Measurements from ENCODE around the gene TTC3. TPM values are rescaled to one million over a fixed set of nuclear protein-coding genes. Genes with fewer than 3 reads are reported as not detected.

The TTC3 gene
- total RNA-seq, 2 experiments from 2014 or later, result 141 to 142 TPM

DNA sequence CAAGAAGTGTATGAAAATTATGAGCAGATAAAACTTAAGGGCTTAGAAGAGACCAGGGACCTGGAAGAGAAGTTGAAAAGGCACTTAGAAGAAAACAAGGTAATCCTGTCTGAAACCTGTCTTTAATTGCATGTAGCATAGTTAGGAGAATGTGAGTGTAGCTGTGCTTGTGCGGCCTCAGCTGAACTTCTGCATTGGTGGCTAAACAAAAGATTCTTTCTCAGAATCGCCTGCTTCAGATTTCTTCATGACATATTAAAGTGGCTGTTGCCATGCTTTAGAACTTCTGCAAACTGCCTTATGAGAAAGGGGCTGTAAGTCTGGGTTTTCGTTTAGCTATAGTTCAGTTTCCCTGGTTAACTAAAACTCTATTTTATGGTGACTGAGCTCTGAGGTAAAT lies 99.6 kb downstream of the TTC3 start:
- Histone ChIP-seq H3K4me3 (ENCODE audit: low read length) (no peak overlapping the region), H3K27ac (ENCODE audit: low read depth in 1 of 2, low read length in 2 of 2) (no peak overlapping the region), H3K9me3 (ENCODE audit: control insufficient read depth in 1 of 2, insufficient read depth in 1 of 2, low read length in 2 of 2) (no peaks in the 10 kb centered on the region), H3K36me3 (ENCODE audit: insufficient read depth, low read length) (peaks cover 60% of the 10 kb centered on the region), H3K27me3 (ENCODE audit: control insufficient read depth in 1 of 2, insufficient read depth in 2 of 2, low read length in 2 of 2) (no peaks in the 10 kb centered on the region), H3K4me1 (ENCODE audit: insufficient read depth, low read length) (no peaks in the 10 kb centered on the region)
- intact Hi-C loops (cut with DNase I, micrococcal nuclease), result no loop called here
- TF ChIP-seq CTCF (IDR thresholded peaks at IDR 0.05), result no peak
- no peaks in the 10 kb centered on the region for H3K27me3 Mint-ChIP-seq
- ATAC-seq (ENCODE audit: poor library complexity), result no peak
- peaks cover 84% of the 10 kb centered on the region for H3K36me3 Mint-ChIP-seq (ENCODE audit: low read depth)
- no peaks in the 10 kb centered on the region for H3K4me1 Mint-ChIP-seq (ENCODE audit: low read depth)
- DNase-seq, result no peak
- ChIA-PET CTCF (no interaction called here), POLR2A (no interaction called here)
- no peaks in the 10 kb centered on the region for H3K9me3 Mint-ChIP-seq
- no peak overlapping the region for H3K27ac Mint-ChIP-seq
- H3K4me3 Mint-ChIP-seq, result no peak overlapping the region

DNA sequence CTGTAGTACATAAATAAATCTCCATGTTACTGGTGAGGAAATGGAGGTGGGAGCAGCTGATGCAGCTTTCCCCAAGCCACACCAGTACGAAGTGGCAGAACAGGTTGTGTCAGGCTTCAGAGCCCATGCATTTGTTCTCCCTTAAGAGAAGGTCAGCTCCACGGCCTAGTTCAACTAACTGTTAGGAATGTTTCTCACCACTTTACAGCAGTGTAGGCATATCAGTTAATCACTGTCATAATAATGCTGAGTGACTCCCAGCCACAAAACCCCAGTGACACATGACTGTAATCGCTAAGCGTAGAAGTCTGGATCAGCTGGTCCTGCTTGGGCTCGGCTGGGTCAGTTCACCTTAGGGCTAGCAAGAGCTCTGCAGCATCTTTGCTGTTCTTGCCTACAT lies 103.7 kb downstream of the TTC3 start:
- no peaks in the 10 kb centered on the region for H3K4me1 Mint-ChIP-seq (ENCODE audit: low read depth)
- DNase-seq (no peak), ATAC-seq (ENCODE audit: poor library complexity) (no peak)
- H3K9me3 Mint-ChIP-seq, result no peaks in the 10 kb centered on the region
- H3K27ac ChIP-seq (ENCODE audit: low read depth in 1 of 2, low read length in 2 of 2), result no peak overlapping the region
- no peaks in the 10 kb centered on the region for H3K27me3 Mint-ChIP-seq
- no peaks in the 10 kb centered on the region for H3K27me3 ChIP-seq (ENCODE audit: control insufficient read depth in 1 of 2, insufficient read depth in 2 of 2, low read length in 2 of 2)
- H3K4me3 Mint-ChIP-seq, result no peak overlapping the region
- H3K36me3 Mint-ChIP-seq (ENCODE audit: low read depth), result peaks cover 85% of the 10 kb centered on the region
- no peak overlapping the region for H3K4me3 ChIP-seq (ENCODE audit: low read length)
- no peak overlapping the region for H3K27ac Mint-ChIP-seq
- no peaks in the 10 kb centered on the region for H3K9me3 ChIP-seq (ENCODE audit: control insufficient read depth in 1 of 2, insufficient read depth in 1 of 2, low read length in 2 of 2)
- ChIA-PET POLR2A (interaction anchor here (0.6 kb wide), 1 partner anchor 238 kb away, joined by 3 read pairs; no protein-coding TSS in a partner anchor), CTCF (no interaction called here)
- no peaks in the 10 kb centered on the region for H3K4me1 ChIP-seq (ENCODE audit: insufficient read depth, low read length)
- intact Hi-C loops (cut with DNase I, micrococcal nuclease), result no loop called here
- peaks cover 79% of the 10 kb centered on the region for H3K36me3 ChIP-seq (ENCODE audit: insufficient read depth, low read length)
- TF ChIP-seq CTCF (IDR thresholded peaks at IDR 0.05), result no peak

DNA sequence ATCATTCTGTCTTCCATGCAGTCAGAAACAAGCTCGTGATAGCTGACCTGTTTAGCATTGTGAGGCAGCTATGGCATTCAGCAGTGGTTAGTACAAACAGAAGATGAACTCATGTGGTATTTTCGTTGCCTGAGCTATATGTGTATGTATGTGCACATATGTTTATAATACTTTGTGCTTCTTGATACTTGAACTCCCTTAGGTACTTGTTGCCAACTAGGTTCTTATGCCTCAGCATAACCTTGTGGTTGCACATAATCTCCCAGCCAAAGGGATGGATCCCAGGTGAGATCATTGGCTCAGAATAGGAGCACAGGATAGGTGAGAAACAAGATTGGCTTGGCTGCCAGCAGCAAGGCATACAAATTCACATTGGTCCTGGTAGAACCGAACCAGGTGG lies 108.0 kb downstream of the TTC3 start:
- POLR2A ChIA-PET, result no interaction called here

More for the DNA sequence above, 108.0 kb downstream of the TTC3 start:
- Mint-ChIP-seq H3K4me3 (no peak overlapping the region), H3K27me3 (no peaks in the 10 kb centered on the region), H3K4me1 (ENCODE audit: low read depth) (no peaks in the 10 kb centered on the region), H3K36me3 (ENCODE audit: low read depth) (peaks cover 75% of the 10 kb centered on the region), H3K27ac (no peak overlapping the region), H3K9me3 (no peaks in the 10 kb centered on the region)
- no peak for TF ChIP-seq CTCF (IDR thresholded peaks at IDR 0.05)
- H3K4me1 ChIP-seq (ENCODE audit: insufficient read depth, low read length), result no peaks in the 10 kb centered on the region
- H3K27me3 ChIP-seq (ENCODE audit: control insufficient read depth in 1 of 2, insufficient read depth in 2 of 2, low read length in 2 of 2), result no peaks in the 10 kb centered on the region
- ATAC-seq (ENCODE audit: poor library complexity) (no peak), DNase-seq (no peak)
- no peak overlapping the region for H3K4me3 ChIP-seq (ENCODE audit: low read length)
- no peaks in the 10 kb centered on the region for H3K9me3 ChIP-seq (ENCODE audit: control insufficient read depth in 1 of 2, insufficient read depth in 1 of 2, low read length in 2 of 2)
- intact Hi-C loops (cut with DNase I, micrococcal nuclease), result no loop called here
- CTCF ChIA-PET, result no interaction called here
- no peak overlapping the region for H3K27ac ChIP-seq (ENCODE audit: low read depth in 1 of 2, low read length in 2 of 2)
- H3K36me3 ChIP-seq (ENCODE audit: insufficient read depth, low read length), result peaks cover 66% of the 10 kb centered on the region

All from CD4-positive, alpha-beta T cell (primary cell).